ENCODE results near the gene C1orf52. TPM values are rescaled to one million over a fixed set of nuclear protein-coding genes. Genes with fewer than 3 reads are reported as not detected.
A peak's percentile ranks its signal among the peaks of the same experiment; 100 is the strongest.

C1orf52 gene
- total and polyA plus RNA-seq, 2 of the 13 experiments (the other 11 are each of a cell fraction or from before 2014, with no cell fraction given) = 19.4 to 27.4 TPM

DNA sequence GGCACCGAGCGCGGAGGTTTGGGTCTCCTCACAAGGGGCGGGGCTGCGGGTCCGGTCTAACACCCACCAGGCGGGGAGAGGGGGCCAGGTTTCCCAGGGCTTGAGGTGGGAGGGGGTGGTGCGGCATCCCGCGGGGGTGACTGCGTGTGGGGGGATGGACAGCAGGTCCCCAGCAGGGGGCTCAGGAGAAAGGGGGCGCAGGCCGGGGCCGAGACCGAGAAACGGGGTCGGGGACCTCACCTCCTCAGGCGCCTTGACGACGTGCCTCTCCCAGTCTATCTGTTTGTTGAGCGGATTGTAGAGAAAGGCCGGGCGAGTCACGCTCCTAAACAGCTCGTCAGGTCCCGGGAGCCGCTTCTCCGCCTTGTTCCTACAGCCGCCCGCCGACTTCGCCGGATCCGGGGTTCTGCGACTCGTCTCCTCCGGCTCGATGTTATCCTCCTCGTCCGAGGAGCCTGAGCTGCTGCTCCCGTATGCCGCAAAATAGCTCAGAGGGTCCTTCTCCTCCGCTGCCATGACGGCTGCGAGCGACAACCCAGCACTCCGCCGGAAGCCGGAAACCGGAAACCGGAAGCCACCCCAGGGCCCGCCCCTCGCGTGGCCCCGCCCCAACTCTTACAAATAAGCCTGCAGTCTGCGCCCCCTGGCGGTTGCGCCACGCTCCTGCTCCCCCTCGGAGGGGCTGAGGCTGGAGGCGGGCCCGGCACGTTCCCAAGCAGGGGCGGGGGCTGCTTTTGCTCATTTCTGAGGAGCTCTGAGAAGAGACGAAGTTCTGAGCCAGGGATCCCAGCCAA lies at the start of gene C1orf52 (continued):
- no peak for TF ChIP-seq PREB (CRISPR knock-in tag; IDR thresholded peaks at IDR 0.05)
- no peak for TF ChIP-seq NFE2 (CRISPR knock-in tag; IDR thresholded peaks at IDR 0.05)
- TF ChIP-seq POLR2AphosphoS2 (IDR thresholded peaks at IDR 0.05; ENCODE audit: low read depth, low read length) = 0 out of 2 replicates have a peak, but pooled peaks have one; percentile 57
- TF ChIP-seq ZNF75D (CRISPR knock-in tag; IDR thresholded peaks at IDR 0.05; ENCODE audit: borderline replicate concordance) = no peak
- TF ChIP-seq NKX3-1 (CRISPR knock-in tag; IDR thresholded peaks at IDR 0.05) = no peak
- TF ChIP-seq HMG20A (CRISPR knock-in tag; IDR thresholded peaks at IDR 0.05; ENCODE audit: borderline replicate concordance) = no peak
- TF ChIP-seq MYPOP (CRISPR knock-in tag; IDR thresholded peaks at IDR 0.05) = no peak
- TF ChIP-seq, protein P1, sequence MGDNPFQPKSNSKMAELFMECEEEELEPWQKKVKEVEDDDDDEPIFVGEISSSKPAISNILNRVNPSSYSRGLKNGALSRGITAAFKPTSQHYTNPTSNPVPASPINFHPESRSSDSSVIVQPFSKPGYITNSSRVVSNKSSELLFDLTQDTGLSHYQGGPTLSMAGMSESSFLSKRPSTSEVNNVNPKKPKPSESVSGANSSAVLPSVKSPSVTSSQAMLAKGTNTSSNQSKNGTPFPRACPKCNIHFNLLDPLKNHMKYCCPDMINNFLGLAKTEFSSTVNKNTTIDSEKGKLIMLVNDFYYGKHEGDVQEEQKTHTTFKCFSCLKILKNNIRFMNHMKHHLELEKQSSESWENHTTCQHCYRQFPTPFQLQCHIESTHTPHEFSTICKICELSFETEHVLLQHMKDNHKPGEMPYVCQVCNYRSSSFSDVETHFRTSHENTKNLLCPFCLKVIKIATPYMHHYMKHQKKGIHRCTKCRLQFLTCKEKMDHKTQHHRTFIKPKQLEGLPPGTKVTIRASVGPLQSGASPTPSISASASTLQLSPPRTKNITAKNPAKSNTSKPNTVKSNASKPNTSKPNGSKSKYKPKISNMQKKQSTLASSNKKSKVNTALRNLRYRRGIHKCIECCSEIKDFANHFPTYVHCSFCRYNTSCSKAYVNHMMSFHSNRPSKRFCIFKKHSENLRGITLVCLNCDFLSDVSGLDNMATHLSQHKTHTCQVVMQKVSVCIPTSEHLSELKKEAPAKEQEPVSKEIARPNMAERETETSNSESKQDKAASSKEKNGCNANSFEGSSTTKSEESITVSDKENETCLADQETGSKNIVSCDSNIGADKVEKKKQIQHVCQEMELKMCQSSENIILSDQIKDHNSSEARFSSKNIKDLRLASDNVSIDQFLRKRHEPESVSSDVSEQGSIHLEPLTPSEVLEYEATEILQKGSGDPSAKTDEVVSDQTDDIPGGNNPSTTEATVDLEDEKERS (CRISPR knock-in tag; IDR thresholded peaks at IDR 0.05) = no peak
- TF ChIP-seq ZNF772 (CRISPR knock-in tag; IDR thresholded peaks at IDR 0.05) = no peak
- TF ChIP-seq ZNF766 (CRISPR knock-in tag; IDR thresholded peaks at IDR 0.05; ENCODE audit: borderline replicate concordance) = peak; percentile 47; the same call in 1 of the 2 replicates
- TF ChIP-seq NR2F2 (IDR thresholded peaks at IDR 0.05; ENCODE audit: borderline replicate concordance, low read depth) = no peak
- no peak for TF ChIP-seq RBAK (CRISPR knock-in tag; IDR thresholded peaks at IDR 0.05)
- TF ChIP-seq SRY (CRISPR knock-in tag; IDR thresholded peaks at IDR 0.05) = no peak
- TF ChIP-seq, protein P2, sequence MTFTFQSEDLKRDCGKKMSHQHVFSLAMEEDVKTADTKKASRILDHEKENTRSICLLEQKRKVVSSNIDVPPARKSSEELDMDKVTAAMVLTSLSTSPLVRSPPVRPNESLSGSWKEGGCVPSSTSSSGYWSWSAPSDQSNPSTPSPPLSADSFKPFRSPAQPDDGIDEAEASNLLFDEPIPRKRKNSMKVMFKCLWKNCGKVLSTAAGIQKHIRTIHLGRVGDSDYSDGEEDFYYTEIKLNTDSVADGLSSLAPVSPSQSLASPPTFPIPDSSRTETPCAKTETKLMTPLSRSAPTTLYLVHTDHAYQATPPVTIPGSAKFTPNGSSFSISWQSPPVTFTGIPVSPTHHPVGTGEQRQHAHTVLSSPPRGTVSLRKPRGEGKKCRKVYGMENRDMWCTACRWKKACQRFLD (CRISPR knock-in tag; IDR thresholded peaks at IDR 0.05; ENCODE audit: borderline replicate concordance) = 0 out of 2 replicates have a peak, but pooled peaks have one; percentile 55
- TF ChIP-seq, protein P3, sequence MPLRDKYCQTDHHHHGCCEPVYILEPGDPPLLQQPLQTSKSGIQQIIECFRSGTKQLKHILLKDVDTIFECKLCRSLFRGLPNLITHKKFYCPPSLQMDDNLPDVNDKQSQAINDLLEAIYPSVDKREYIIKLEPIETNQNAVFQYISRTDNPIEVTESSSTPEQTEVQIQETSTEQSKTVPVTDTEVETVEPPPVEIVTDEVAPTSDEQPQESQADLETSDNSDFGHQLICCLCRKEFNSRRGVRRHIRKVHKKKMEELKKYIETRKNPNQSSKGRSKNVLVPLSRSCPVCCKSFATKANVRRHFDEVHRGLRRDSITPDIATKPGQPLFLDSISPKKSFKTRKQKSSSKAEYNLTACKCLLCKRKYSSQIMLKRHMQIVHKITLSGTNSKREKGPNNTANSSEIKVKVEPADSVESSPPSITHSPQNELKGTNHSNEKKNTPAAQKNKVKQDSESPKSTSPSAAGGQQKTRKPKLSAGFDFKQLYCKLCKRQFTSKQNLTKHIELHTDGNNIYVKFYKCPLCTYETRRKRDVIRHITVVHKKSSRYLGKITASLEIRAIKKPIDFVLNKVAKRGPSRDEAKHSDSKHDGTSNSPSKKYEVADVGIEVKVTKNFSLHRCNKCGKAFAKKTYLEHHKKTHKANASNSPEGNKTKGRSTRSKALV (CRISPR knock-in tag; IDR thresholded peaks at IDR 0.05) = no peak
- TF ChIP-seq, protein P4, sequence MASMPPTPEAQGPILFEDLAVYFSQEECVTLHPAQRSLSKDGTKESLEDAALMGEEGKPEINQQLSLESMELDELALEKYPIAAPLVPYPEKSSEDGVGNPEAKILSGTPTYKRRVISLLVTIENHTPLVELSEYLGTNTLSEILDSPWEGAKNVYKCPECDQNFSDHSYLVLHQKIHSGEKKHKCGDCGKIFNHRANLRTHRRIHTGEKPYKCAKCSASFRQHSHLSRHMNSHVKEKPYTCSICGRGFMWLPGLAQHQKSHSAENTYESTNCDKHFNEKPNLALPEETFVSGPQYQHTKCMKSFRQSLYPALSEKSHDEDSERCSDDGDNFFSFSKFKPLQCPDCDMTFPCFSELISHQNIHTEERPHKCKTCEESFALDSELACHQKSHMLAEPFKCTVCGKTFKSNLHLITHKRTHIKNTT (CRISPR knock-in tag; IDR thresholded peaks at IDR 0.05) = no peak

Measured in HepG2 (cell line).